ENCODE results near the gene DAPK2.

DNA sequence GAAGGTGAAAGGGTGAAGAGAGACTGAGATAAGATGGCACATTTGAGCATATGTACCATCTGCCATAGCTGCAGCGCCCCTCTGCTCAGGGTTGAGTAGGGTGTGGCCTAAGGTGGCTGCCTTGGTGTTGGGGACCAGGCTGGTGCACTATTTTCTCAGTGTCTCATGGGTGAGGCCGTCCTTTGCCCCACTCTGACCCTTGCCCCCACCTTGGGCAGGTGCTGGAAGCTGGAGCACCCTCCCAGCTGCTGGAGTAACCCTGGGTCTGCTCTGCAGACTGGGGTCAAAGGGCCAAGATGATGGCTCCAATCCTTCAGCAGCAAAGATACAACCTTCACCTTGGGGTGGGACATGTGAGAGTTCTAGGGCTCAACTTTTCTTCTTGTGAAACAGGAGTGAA is 69.2 kb downstream of the DAPK2 start:
- TF ChIP-seq, protein P1, sequence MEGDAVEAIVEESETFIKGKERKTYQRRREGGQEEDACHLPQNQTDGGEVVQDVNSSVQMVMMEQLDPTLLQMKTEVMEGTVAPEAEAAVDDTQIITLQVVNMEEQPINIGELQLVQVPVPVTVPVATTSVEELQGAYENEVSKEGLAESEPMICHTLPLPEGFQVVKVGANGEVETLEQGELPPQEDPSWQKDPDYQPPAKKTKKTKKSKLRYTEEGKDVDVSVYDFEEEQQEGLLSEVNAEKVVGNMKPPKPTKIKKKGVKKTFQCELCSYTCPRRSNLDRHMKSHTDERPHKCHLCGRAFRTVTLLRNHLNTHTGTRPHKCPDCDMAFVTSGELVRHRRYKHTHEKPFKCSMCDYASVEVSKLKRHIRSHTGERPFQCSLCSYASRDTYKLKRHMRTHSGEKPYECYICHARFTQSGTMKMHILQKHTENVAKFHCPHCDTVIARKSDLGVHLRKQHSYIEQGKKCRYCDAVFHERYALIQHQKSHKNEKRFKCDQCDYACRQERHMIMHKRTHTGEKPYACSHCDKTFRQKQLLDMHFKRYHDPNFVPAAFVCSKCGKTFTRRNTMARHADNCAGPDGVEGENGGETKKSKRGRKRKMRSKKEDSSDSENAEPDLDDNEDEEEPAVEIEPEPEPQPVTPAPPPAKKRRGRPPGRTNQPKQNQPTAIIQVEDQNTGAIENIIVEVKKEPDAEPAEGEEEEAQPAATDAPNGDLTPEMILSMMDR (IDR thresholded peaks at IDR 0.05) = no peak
- no peak for TF ChIP-seq EZH2 (IDR thresholded peaks at IDR 0.05; ENCODE audit: borderline replicate concordance, insufficient read depth, low read depth, low read length, poor library complexity, severe bottlenecking)

Measured in B cell (primary cell).